ENCODE data around the gene CFAP45. TPM values are rescaled to one million over a fixed set of nuclear protein-coding genes. Genes with fewer than 3 reads are reported as not detected.

CFAP45 gene
- 0.45 TPM for polyA plus RNA-seq (2013, experiment 1 of 2; ENCODE audit: insufficient read length)
- polyA plus RNA-seq (2013, experiment 2 of 2; ENCODE audit: insufficient read length): 0.82 TPM

- DNase-seq: peak; percentile 62
These were observed at the start of gene CFAP45 for GRCh38 chr1:159900086-159900680. CFAP45 (minus strand) TSS chr1:159900165; CDS start chr1:159900098, 67 bp downstream.

- no peak for DNase-seq
These were observed 49.2 kb upstream of the CFAP45 start for GRCh38 chr1:159949123-159949522.

- no peak for DNase-seq
These were observed 48.0 kb upstream of the CFAP45 start for GRCh38 chr1:159947942-159948341.

- DNase-seq: no peak
These were observed 46.5 kb upstream of the CFAP45 start for GRCh38 chr1:159946242-159947187.

GRCh38 chr1:159945483-159946241 is 45.7 kb upstream of the CFAP45 start, which contains the start of gene IGSF9:
IGSF9 (minus strand) TSS chr1:159945613; CDS start chr1:159943454, 2,159 bp downstream.
- DNase-seq: peak; percentile 79

GRCh38 chr1:159944623-159945455 is 44.9 kb upstream of the CFAP45 start:
- DNase-seq: no peak

GRCh38 chr1:159943908-159944622 is 44.1 kb upstream of the CFAP45 start:
- DNase-seq: no peak

GRCh38 chr1:159943278-159943640 is 43.3 kb upstream of the CFAP45 start:
- DNase-seq: no peak

- DNase-seq: no peak
These were observed 42.8 kb upstream of the CFAP45 start for GRCh38 chr1:159942632-159943277.

GRCh38 chr1:159941591-159942560 is 41.9 kb upstream of the CFAP45 start:
- no peak for DNase-seq

GRCh38 chr1:159941141-159941540 is 41.2 kb upstream of the CFAP45 start:
- DNase-seq: no peak

GRCh38 chr1:159940006-159940620 is 40.1 kb upstream of the CFAP45 start:
- DNase-seq: no peak

- no peak for DNase-seq
These were observed 39.7 kb upstream of the CFAP45 start for GRCh38 chr1:159939678-159940002.

- no peak for DNase-seq
These were observed 39.1 kb upstream of the CFAP45 start for GRCh38 chr1:159938905-159939677.

- DNase-seq: no peak
These were observed 38.4 kb upstream of the CFAP45 start for GRCh38 chr1:159938211-159938852.

GRCh38 chr1:159937054-159937750 is 37.2 kb upstream of the CFAP45 start:
- no peak for DNase-seq

GRCh38 chr1:159936273-159936904 is 36.4 kb upstream of the CFAP45 start:
- DNase-seq: peak; percentile 43

All from fibroblast of skin of abdomen (primary cell).